ENCODE results near the gene LDLRAD2. TPM values are rescaled to one million over a fixed set of nuclear protein-coding genes. Genes with fewer than 3 reads are reported as not detected.
A peak's percentile ranks its signal among the peaks of the same experiment; 100 is the strongest.
"Not testable (repeated sequence)": the region's sequence is repeated elsewhere in the genome, so short reads cannot be mapped to it uniquely, and the experiment has no call there.

LDLRAD2 gene
- total RNA-seq, 2 donors from 2014 or later, result 0.09 to 0.39 TPM

- ATAC-seq (no peak), DNase-seq (no peak)
- intact Hi-C loops (cut with DNase I, micrococcal nuclease), result no loop called here
These were observed 8.7 kb downstream of the LDLRAD2 start for GRCh38 chr1:21820597-21821232.

GRCh38 chr1:21821385-21822019 is 9.4 kb downstream of the LDLRAD2 start:
- no peak for ATAC-seq
- DNase-seq, result no peak
- intact Hi-C loops (cut with DNase I, micrococcal nuclease), result no loop called here

- intact Hi-C loops (cut with DNase I, micrococcal nuclease), result no loop called here
- ATAC-seq, result peak; percentile 32
- DNase-seq, result peak in 1 of 2 donors; percentile 33
These were observed 10.3 kb downstream of the LDLRAD2 start for GRCh38 chr1:21822349-21822748.

- ATAC-seq (no peak), DNase-seq (no peak)
- intact Hi-C loops (cut with DNase I, micrococcal nuclease), result no loop called here
These were observed 11.3 kb downstream of the LDLRAD2 start for GRCh38 chr1:21823206-21823979.

- DNase-seq (no peak), ATAC-seq (no peak)
- intact Hi-C loops (cut with DNase I, micrococcal nuclease), result no loop called here
These were observed 12.1 kb downstream of the LDLRAD2 start for GRCh38 chr1:21823980-21824702.

GRCh38 chr1:21824926-21825325 is 12.9 kb downstream of the LDLRAD2 start:
- ATAC-seq (no peak), DNase-seq (no peak)
- intact Hi-C loops (cut with DNase I, micrococcal nuclease), result no loop called here

- ATAC-seq (no peak), DNase-seq (no peak)
- intact Hi-C loops (cut with DNase I, micrococcal nuclease), result no loop called here
These were observed 13.3 kb downstream of the LDLRAD2 start for GRCh38 chr1:21825393-21825792.

GRCh38 chr1:21826694-21827093 is 14.6 kb downstream of the LDLRAD2 start:
- ATAC-seq; intact Hi-C loops (cut with DNase I, micrococcal nuclease); DNase-seq: not testable (repeated sequence)

GRCh38 chr1:21827141-21827679 is 15.1 kb downstream of the LDLRAD2 start:
- ATAC-seq, result no peak
- DNase-seq, result no peak
- intact Hi-C loops (cut with DNase I, micrococcal nuclease), result no loop called here

- intact Hi-C loops (cut with DNase I, micrococcal nuclease), result no loop called here
- DNase-seq, result no peak
- ATAC-seq, result no peak
These were observed 16.0 kb downstream of the LDLRAD2 start for GRCh38 chr1:21828075-21828474.

GRCh38 chr1:21828506-21829210 is 16.6 kb downstream of the LDLRAD2 start:
- intact Hi-C loops (cut with DNase I, micrococcal nuclease), result no loop called here
- no peak for ATAC-seq
- no peak for DNase-seq

- DNase-seq, result no peak
- intact Hi-C loops (cut with DNase I, micrococcal nuclease), result no loop called here
These were observed 17.2 kb downstream of the LDLRAD2 start for GRCh38 chr1:21829294-21829693.

GRCh38 chr1:21830792-21831453 is 18.9 kb downstream of the LDLRAD2 start:
- intact Hi-C loops (cut with DNase I, micrococcal nuclease), result no loop called here
- DNase-seq (no peak), ATAC-seq (no peak)

More at GRCh38 chr1:21829294-21829693, 17.2 kb downstream of the LDLRAD2 start:
- no peak for ATAC-seq

- no peak for ATAC-seq
These were observed 19.4 kb downstream of the LDLRAD2 start for GRCh38 chr1:21831454-21831970.

GRCh38 chr1:21833392-21833976 is 21.4 kb downstream of the LDLRAD2 start:
- DNase-seq, result no peak
- intact Hi-C loops (cut with DNase I, micrococcal nuclease), result no loop called here
- ATAC-seq, result no peak

More at GRCh38 chr1:21831454-21831970, 19.4 kb downstream of the LDLRAD2 start:
- intact Hi-C loops (cut with DNase I, micrococcal nuclease), result no loop called here
- DNase-seq, result no peak

GRCh38 chr1:21834094-21834493 is 22.0 kb downstream of the LDLRAD2 start:
- no peak for DNase-seq
- ATAC-seq, result no peak
- intact Hi-C loops (cut with DNase I, micrococcal nuclease), result no loop called here

- ATAC-seq, result no peak
- intact Hi-C loops (cut with DNase I, micrococcal nuclease), result no loop called here
- no peak for DNase-seq
These were observed 22.6 kb downstream of the LDLRAD2 start for GRCh38 chr1:21834666-21835065.

Measured in left colon (tissue), 2 donors.